GM21786 (cell line): ENCODE measurements around the gene BCAS3.
"Not testable (repeated sequence)": the region's sequence is repeated elsewhere in the genome, so short reads cannot be mapped to it uniquely, and the experiment has no call there.

ENCODE experiments used
- ATAC-seq: cut with Tn5 transposase; IDR thresholded peaks from one replicate; pipeline ENCODE4 v1.9.1; 2021; ENCODE audit not compliant: unreplicated experiment

BCAS3 gene

GRCh38 chr17:60744355-60744966, 66.8 kb downstream of the BCAS3 start:
- no peak for ATAC-seq

DNA sequence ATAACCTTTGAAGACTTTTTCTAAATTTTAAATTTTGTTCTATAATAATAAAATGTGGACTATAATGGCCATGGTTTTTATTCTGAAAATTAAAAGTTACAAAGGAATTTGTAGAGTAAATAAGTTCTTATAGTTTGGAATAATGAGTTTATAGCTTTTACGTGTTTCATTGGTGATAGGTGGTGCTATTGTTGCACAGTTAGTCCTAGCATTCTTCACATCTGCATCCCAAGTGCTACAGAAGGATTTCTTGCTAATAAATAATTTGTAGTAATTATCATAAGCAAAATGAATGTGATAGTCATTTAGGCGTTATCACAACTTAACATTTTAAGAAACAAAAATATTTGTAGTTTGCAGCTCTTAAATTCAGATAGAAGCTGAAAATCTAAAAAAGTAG, 67.9 kb downstream of the BCAS3 start:
- no peak for ATAC-seq

GRCh38 chr17:60747069-60747808, 69.6 kb downstream of the BCAS3 start:
- no peak for ATAC-seq

DNA sequence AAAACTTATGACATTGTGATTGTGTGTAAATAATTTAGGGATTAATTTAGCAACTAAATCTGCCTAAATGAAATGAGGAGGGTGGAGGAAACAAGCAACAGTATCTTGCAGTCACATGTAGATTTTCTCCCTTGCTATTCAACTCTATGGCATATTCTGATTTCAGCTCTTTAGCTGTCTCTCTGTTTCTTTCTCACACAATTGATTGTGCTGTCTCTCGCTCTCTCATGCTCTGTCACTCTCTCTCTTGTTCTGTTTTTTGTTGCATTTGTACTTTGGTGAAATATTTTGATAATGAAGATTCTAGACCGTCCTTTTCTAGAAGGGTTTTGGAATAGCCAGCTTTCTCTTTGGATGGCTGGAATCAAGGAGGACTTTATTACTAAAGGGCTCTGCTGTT, 70.6 kb downstream of the BCAS3 start:
- ATAC-seq, result no peak

DNA sequence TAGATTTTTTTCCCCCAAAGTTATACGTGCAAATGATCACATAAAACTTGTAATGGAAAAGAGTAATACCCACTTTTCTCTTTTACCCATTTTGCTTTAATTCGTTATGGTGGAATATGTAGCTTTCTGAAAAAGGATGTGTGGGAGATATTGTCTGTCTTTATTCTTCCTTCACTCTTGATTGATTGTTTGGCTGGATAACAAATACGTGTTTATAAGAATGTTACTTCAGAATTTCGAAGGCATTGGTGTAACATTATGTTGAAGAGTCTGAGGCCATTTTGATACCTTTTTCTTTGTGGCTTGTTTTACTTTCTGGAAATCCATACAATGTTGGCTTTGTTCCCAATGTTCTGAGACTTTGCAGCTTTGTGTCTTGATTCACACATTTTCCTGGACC, 71.4 kb downstream of the BCAS3 start:
- no peak for ATAC-seq

- no peak for ATAC-seq
Observed at GRCh38 chr17:60749708-60750107, 72.1 kb downstream of the BCAS3 start.

- no peak for ATAC-seq
Observed at GRCh38 chr17:60750640-60751039, 73.0 kb downstream of the BCAS3 start.

GRCh38 chr17:60751884-60752283, 74.2 kb downstream of the BCAS3 start:
- ATAC-seq, result no peak

DNA sequence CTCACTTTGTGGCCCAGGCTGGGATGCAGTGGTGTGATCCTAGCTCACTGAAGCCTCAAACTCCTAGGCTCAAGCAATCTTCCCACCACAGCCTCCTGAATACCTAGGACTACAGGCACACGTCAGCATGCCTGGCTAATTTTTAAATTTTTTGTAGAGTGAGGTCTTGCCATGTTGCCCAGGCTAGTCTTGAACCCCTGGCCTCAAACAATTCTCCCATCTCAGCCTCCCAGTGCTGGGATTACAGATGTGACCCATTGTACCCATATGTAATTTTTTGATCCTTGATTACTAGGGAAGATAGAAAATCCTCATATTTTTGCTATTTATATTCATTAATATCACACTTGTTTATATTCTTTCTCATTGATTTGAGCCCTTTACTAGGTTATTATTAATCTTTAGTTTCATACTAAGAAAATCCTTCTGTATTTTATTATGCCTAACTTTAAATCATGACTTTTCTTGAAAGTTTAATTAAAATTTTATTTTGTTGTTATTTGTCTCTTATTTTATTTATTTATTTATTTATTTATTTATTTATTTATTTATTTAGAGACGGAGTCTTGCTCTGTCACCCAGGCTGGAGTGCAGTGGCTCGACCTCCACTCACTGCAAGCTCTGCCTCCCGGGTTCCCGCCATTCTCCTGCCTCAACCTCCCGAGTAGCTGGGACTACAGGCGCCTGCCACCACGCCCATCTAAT, 75.4 kb downstream of the BCAS3 start:
- ATAC-seq, result no peak

DNA sequence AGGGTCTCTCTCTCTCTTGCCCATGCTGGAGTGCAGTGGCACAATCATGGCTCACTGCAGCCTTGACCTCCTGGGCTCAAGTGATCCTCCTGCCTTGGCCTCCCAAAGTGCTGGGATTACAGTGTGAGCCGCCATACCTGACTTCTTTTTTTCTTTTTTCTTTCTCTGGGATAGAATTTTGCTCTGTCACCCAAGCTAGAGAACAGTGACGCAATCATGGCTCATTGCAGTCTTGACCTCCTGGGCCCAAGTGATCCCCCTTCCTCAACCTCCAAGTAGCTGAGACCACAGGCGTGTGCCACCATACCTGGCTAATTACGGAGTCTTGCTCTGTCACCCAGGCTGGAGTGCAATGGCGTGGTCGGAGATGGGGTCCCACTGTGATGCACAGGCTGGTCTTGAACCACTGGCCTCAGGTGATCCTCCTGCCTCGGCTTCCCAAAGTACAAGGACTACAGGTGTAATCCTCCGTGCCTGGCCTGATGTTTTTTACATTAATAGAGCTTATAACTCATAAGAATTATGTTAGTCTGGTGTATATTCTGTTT, 76.5 kb downstream of the BCAS3 start:
- no peak for ATAC-seq

GRCh38 chr17:60756798-60757197, 79.1 kb downstream of the BCAS3 start:
- not testable (repeated sequence) for ATAC-seq

GRCh38 chr17:60757437-60757836, 79.8 kb downstream of the BCAS3 start:
- no peak for ATAC-seq

- ATAC-seq, result no peak
Observed at GRCh38 chr17:60759756-60760155, 82.1 kb downstream of the BCAS3 start.

DNA sequence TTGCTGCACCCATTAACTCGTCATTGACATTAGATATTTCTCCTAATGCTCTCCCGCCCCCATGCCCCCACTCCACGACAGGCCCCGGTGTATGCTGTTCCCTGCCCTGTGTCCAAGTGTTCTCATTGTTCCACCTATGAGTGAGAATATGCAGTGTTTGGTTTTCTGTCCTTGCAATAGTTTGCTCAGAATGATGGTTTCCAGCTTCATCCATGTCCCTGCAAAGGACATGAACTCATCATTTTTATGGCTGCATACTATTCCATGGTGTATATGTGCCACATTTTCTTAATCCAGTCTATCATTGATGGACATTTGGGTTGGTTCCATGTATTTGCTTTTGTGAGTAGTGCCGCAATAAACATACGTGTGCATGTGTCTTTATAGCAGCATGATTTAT, 83.7 kb downstream of the BCAS3 start:
- ATAC-seq, result not testable (repeated sequence)

- ATAC-seq, result no peak
Observed at GRCh38 chr17:60766778-60767190, 89.1 kb downstream of the BCAS3 start.

GRCh38 chr17:60767744-60768308, 90.2 kb downstream of the BCAS3 start:
- ATAC-seq, result no peak

- no peak for ATAC-seq
Observed at GRCh38 chr17:60769327-60769726, 91.7 kb downstream of the BCAS3 start.

- ATAC-seq, result no peak
Observed at GRCh38 chr17:60770946-60771422, 93.3 kb downstream of the BCAS3 start.

- ATAC-seq, result not testable (repeated sequence)
Observed at GRCh38 chr17:60771621-60772020, 94.0 kb downstream of the BCAS3 start.

- no peak for ATAC-seq
Observed at GRCh38 chr17:60773552-60773951, 95.9 kb downstream of the BCAS3 start.

- no peak for ATAC-seq
Observed at GRCh38 chr17:60781880-60782412, 104.3 kb downstream of the BCAS3 start.
